ENCODE data around the gene LRRC43. TPM values are rescaled to one million over a fixed set of nuclear protein-coding genes. Genes with fewer than 3 reads are reported as not detected.

LRRC43 gene
- total RNA-seq, 5 donors from 2014 or later (not counting 1 experiment from before 2014, with no cell fraction given), result 0.44 to 0.66 TPM; not detected in 3

DNA sequence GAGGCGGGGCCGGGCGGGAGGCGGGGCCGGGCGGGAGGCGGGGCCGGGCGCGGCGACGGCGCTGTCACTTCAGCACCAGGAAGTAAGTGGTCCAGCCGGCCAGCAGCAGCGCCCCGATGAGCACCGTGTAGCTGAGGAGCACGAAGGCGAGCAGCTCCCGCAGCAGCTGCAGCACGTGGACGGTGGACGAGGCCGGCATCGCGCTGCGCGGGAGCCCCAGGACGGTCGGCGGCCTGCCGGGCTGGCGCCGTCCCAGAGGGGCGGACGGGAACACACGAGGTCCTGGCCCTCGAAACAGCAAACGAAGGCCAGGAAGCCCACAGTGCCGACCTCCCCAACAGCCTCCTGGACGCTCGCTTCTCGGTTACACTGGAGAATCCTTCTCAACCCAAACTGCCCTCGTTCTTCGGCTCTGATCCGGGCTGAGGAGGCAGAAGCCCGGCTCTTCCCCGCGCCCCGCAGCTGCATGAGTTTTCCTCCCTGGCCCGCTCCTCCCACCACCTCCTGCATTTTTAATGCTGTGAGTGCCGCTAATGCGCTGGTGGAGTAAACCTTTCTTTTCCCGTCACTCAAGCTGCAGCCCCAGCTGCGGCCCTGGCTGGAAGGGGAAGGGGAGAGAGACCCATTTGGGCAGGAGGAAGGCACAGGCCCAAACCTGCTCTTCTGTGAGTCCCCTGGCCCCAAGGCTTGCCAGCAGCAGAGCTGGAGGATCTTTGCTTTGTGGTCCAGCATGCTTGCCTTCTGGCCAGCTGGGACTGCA is 43.6 kb downstream of the LRRC43 start:
- no peak overlapping the region for H3K27ac ChIP-seq (ENCODE audit: low read length)
- H3K9me3 ChIP-seq, result no peaks in the 10 kb centered on the region
- ChIA-PET CTCF (interaction anchor here (0.5 to 3.1 kb wide), 9 partner anchors 14 to 549 kb away, joined by 3 to 28 read pairs (median 6); partner anchors contain the start of gene VPS33A (in 1 of the 2)), POLR2A (interaction anchor here (0.5 to 3.2 kb wide), 7 partner anchors 18 to 671 kb away, joined by 3 to 13 read pairs (median 4); partner anchors contain the start of genes RSRC2 (in 1 of the 2) and ZCCHC8 (in 1 of the 2))
- H3K4me1 ChIP-seq (ENCODE audit: control insufficient read depth in 1 of 2, extremely low read depth in 1 of 2, insufficient read depth in 2 of 2, low read length in 2 of 2), result peaks cover 10 to 48% of the 10 kb centered on the region in 2 experiments
- Mint-ChIP-seq H3K4me3 (peak overlapping the region; percentile 68 to 90 (median 75)), H3K36me3 (peaks cover 35% of the 10 kb centered on the region), H3K27me3 (no peaks in the 10 kb centered on the region), H3K4me1 (peaks cover 40 to 51% (median 46%) of the 10 kb centered on the region in 3 donors), H3K27ac (peak overlapping the region in 1 of 2 donors; percentile 75), H3K9me3 (no peaks in the 10 kb centered on the region)
- 13% methylated on average over 50 of the region's 55 CpGs for WGBS (ENCODE audit: insufficient coverage)
- peak overlapping the region; percentile 37 to 52 for H3K4me3 ChIP-seq (ENCODE audit: control insufficient read depth in 1 of 2, extremely low read depth in 1 of 2, low read length in 1 of 2)
- H3K36me3 ChIP-seq (ENCODE audit: control insufficient read depth in 2 of 2, extremely low read depth in 1 of 2, insufficient read depth in 1 of 2, low read length in 1 of 2), result peaks cover 5 to 43% of the 10 kb centered on the region in 2 donors
- ATAC-seq (replicated peaks in 1 of 4) (no peak), DNase-seq (no peak)
- H3K27me3 ChIP-seq (replicated peaks in 1 of 2; ENCODE audit: control insufficient read depth in 2 of 2, extremely low read depth in 1 of 2, insufficient read depth in 2 of 2, low read length in 1 of 2), result no peaks in the 10 kb centered on the region

DNA sequence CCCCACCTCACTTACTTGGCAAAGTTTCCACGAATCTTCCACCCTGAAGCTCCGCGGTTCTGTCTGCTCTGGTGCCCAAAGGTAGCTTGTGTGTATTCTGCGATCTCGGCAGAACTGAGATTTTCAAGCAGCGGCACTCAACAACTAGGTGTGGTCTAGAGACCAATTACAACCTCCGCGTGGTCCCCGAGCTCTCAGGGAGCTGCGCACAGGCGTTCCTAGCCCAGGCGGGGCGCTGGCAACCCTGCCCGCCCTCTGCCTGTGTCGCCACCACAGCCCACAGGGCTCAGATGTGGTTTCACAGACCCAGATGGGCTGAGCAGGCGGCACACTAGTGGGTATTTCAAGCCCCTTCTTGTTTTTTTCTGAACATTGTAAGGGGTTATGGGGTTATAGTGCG is 44.4 kb downstream of the LRRC43 start:
- H3K4me1 ChIP-seq (ENCODE audit: control insufficient read depth in 1 of 2, extremely low read depth in 1 of 2, insufficient read depth in 2 of 2, low read length in 2 of 2), result peaks cover 10 to 48% of the 10 kb centered on the region in 2 experiments
- ChIA-PET POLR2A (interaction anchor here in 1 of 2 donors (0.6 to 1.7 kb wide), 2 partner anchors 40 to 270 kb away, joined by 3 to 4 read pairs; no protein-coding TSS in a partner anchor), CTCF (interaction anchor here (0.5 to 3.1 kb wide), 9 partner anchors 10 to 1404 kb away, joined by 3 to 28 read pairs (median 3); partner anchors contain the start of gene VPS33A (in 1 of the 2))
- H3K9me3 Mint-ChIP-seq, result no peaks in the 10 kb centered on the region
- no peaks in the 10 kb centered on the region for H3K27me3 ChIP-seq (replicated peaks in 1 of 2; ENCODE audit: control insufficient read depth in 2 of 2, extremely low read depth in 1 of 2, insufficient read depth in 2 of 2, low read length in 1 of 2)
- H3K27me3 Mint-ChIP-seq, result no peaks in the 10 kb centered on the region
- H3K36me3 Mint-ChIP-seq, result peaks cover 36% of the 10 kb centered on the region
- H3K27ac Mint-ChIP-seq, result peak overlapping the region; percentile 75 to 83
- H3K27ac ChIP-seq (ENCODE audit: low read length), result peak overlapping the region; percentile 11
- H3K4me3 ChIP-seq (ENCODE audit: control insufficient read depth in 1 of 2, extremely low read depth in 1 of 2, low read length in 1 of 2), result peak overlapping the region in 1 of 2 donors; percentile 37
- H3K36me3 ChIP-seq (ENCODE audit: control insufficient read depth in 2 of 2, extremely low read depth in 1 of 2, insufficient read depth in 1 of 2, low read length in 1 of 2), result peaks cover 0 to 43% of the 10 kb centered on the region in 2 donors
- H3K9me3 ChIP-seq, result no peaks in the 10 kb centered on the region
- ATAC-seq (replicated peaks in 1 of 4), result peak in 2 of 4 experiments; percentile 4 to 9
- H3K4me3 Mint-ChIP-seq, result peak overlapping the region; percentile 68 to 90 (median 75)
- H3K4me1 Mint-ChIP-seq, result peaks cover 40 to 45% (median 43%) of the 10 kb centered on the region in 3 donors
- 24% methylated on average over 16 of the region's 17 CpGs for WGBS (ENCODE audit: insufficient coverage)
- peak in 34 of 35 experiments; percentile 34 to 86 (median 61) for DNase-seq

DNA sequence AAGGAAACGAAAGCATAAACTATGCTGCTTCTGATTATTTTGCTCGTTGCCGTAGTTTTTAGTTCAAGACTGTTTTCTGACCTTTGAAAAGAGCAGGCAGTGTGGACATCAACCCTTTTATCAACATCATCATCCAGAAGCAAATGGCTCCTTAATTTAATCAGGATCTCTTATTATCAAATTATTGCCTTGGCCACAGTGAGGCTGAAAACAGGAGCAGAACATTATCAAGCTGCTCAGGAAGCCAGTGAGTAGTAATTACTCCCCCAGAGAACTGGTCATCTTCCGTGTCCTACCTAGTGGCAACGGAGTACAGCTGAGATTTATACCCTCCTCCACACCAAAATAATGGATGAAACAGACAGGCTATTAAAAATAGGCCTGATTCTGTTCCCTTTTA is 45.2 kb downstream of the LRRC43 start:
- peaks cover 0 to 43% of the 10 kb centered on the region in 2 donors for H3K36me3 ChIP-seq (ENCODE audit: control insufficient read depth in 2 of 2, extremely low read depth in 1 of 2, insufficient read depth in 1 of 2, low read length in 1 of 2)
- H3K27me3 ChIP-seq (replicated peaks in 1 of 2; ENCODE audit: control insufficient read depth in 2 of 2, extremely low read depth in 1 of 2, insufficient read depth in 2 of 2, low read length in 1 of 2), result no peaks in the 10 kb centered on the region
- no peaks in the 10 kb centered on the region for H3K9me3 Mint-ChIP-seq
- no peaks in the 10 kb centered on the region for H3K9me3 ChIP-seq
- H3K27ac Mint-ChIP-seq, result peak overlapping the region; percentile 13 to 41
- H3K4me3 ChIP-seq (ENCODE audit: control insufficient read depth in 1 of 2, extremely low read depth in 1 of 2, low read length in 1 of 2), result peak overlapping the region in 1 of 2 donors; percentile 37
- ATAC-seq (replicated peaks in 1 of 4) (no peak), DNase-seq (no peak)
- peak overlapping the region; percentile 68 to 90 (median 75) for H3K4me3 Mint-ChIP-seq
- H3K27me3 Mint-ChIP-seq, result no peaks in the 10 kb centered on the region
- peaks cover 34 to 40% (median 39%) of the 10 kb centered on the region in 3 donors for H3K4me1 Mint-ChIP-seq
- H3K27ac ChIP-seq (ENCODE audit: low read length), result peak overlapping the region; percentile 30
- ChIA-PET POLR2A (no interaction called here), CTCF (interaction anchor here in 1 of 2 donors (0.9 to 2.0 kb wide), 2 partner anchors 16 to 128 kb away, joined by 4 to 19 read pairs; no protein-coding TSS in a partner anchor)
- peaks cover 36% of the 10 kb centered on the region for H3K36me3 Mint-ChIP-seq
- 43% methylated on average over 4 of the region's 5 CpGs for WGBS (ENCODE audit: insufficient coverage)
- peaks cover 10 to 43% of the 10 kb centered on the region in 2 experiments for H3K4me1 ChIP-seq (ENCODE audit: control insufficient read depth in 1 of 2, extremely low read depth in 1 of 2, insufficient read depth in 2 of 2, low read length in 2 of 2)

DNA sequence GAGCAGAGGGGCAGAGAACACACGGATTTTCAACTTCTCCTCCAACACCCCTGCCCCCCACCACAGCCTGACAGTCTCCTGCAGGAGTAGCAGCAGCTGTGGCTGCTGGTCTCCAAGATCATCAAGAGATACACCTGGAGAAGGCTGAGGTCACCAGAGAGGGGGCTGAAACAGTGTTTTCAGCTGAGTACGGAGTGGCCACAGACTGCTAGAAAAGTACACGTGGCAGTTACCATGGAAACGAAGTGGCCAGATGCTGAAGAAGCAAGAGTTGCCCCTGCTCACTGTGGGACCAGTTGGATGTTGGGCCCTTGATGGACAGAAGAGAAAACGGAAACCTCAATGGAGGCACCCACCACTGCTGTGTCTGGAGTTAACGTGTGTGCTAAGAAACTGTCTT is 47.9 kb downstream of the LRRC43 start:
- Mint-ChIP-seq H3K27me3 (no peaks in the 10 kb centered on the region), H3K27ac (no peak overlapping the region), H3K4me3 (no peak overlapping the region), H3K4me1 (peaks cover 22 to 24% (median 23%) of the 10 kb centered on the region in 3 donors), H3K9me3 (no peaks in the 10 kb centered on the region), H3K36me3 (peaks cover 48% of the 10 kb centered on the region)
- DNase-seq (no peak), ATAC-seq (replicated peaks in 1 of 4) (no peak)
- H3K4me1 ChIP-seq (ENCODE audit: control insufficient read depth in 1 of 2, extremely low read depth in 1 of 2, insufficient read depth in 2 of 2, low read length in 2 of 2), result peaks cover 4 to 22% of the 10 kb centered on the region in 2 experiments
- 53% methylated on average over 3 of the region's 6 CpGs for whole genome bisulfite sequencing (ENCODE audit: insufficient coverage)
- H3K27ac ChIP-seq (ENCODE audit: low read length), result no peak overlapping the region
- peaks cover 0 to 56% of the 10 kb centered on the region in 2 donors for H3K36me3 ChIP-seq (ENCODE audit: control insufficient read depth in 2 of 2, extremely low read depth in 1 of 2, insufficient read depth in 1 of 2, low read length in 1 of 2)
- H3K4me3 ChIP-seq (ENCODE audit: control insufficient read depth in 1 of 2, extremely low read depth in 1 of 2, low read length in 1 of 2), result no peak overlapping the region
- no peaks in the 10 kb centered on the region for H3K27me3 ChIP-seq (replicated peaks in 1 of 2; ENCODE audit: control insufficient read depth in 2 of 2, extremely low read depth in 1 of 2, insufficient read depth in 2 of 2, low read length in 1 of 2)
- CTCF ChIA-PET, result no interaction called here
- POLR2A ChIA-PET, result interaction anchor here in 1 of 2 donors (0.6 kb wide), 1 partner anchor 19 kb away, joined by 5 read pairs; no protein-coding TSS in a partner anchor
- H3K9me3 ChIP-seq, result no peaks in the 10 kb centered on the region

DNA sequence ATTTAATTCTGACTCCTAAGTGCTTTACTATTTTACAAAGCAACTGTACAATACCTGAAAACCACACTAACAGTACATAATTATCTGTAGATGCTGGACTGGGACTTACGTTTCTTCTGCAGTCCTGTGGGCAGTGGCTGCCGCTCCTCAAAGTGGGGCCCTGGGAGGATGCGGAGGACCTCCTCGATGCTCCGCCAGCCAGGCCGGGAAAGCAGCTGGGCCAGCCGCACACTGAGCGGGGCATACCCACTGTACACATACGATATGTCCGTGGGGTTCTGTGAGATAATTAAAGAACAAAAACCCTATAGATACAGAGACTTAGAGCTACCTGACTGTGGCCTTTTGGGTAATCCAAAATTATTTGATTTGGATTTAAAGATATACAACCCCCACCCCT is 49.8 kb downstream of the LRRC43 start:
- no peak for ATAC-seq (replicated peaks in 1 of 4)
- Histone ChIP-seq H3K27ac (ENCODE audit: low read length) (no peak overlapping the region), H3K9me3 (no peaks in the 10 kb centered on the region), H3K4me3 (ENCODE audit: control insufficient read depth in 1 of 2, extremely low read depth in 1 of 2, low read length in 1 of 2) (no peak overlapping the region), H3K27me3 (replicated peaks in 1 of 2; ENCODE audit: control insufficient read depth in 2 of 2, extremely low read depth in 1 of 2, insufficient read depth in 2 of 2, low read length in 1 of 2) (no peaks in the 10 kb centered on the region), H3K4me1 (ENCODE audit: control insufficient read depth in 1 of 2, extremely low read depth in 1 of 2, insufficient read depth in 2 of 2, low read length in 2 of 2) (peaks cover 0 to 9% of the 10 kb centered on the region in 2 experiments), H3K36me3 (ENCODE audit: control insufficient read depth in 2 of 2, extremely low read depth in 1 of 2, insufficient read depth in 1 of 2, low read length in 1 of 2) (peaks cover 0 to 71% of the 10 kb centered on the region in 2 donors)
- no peak for DNase-seq
- Mint-ChIP-seq H3K36me3 (peaks cover 56% of the 10 kb centered on the region), H3K27me3 (no peaks in the 10 kb centered on the region), H3K4me1 (peaks cover 10 to 12% (median 10%) of the 10 kb centered on the region in 3 donors), H3K27ac (no peak overlapping the region), H3K4me3 (no peak overlapping the region), H3K9me3 (no peaks in the 10 kb centered on the region)
- CTCF ChIA-PET, result interaction anchor here (0.6 to 1.2 kb wide), 3 partner anchors 12 to 1288 kb away, joined by 5 to 7 read pairs (median 6); no protein-coding TSS in a partner anchor
- 100% methylated on average over 2 of the region's 10 CpGs for WGBS (ENCODE audit: insufficient coverage)
- POLR2A ChIA-PET, result interaction anchor here in 1 of 2 donors (1.0 kb wide), 1 partner anchor 294 kb away, joined by 3 read pairs; the partner anchor contains the start of genes KNTC1 and RSRC2

DNA sequence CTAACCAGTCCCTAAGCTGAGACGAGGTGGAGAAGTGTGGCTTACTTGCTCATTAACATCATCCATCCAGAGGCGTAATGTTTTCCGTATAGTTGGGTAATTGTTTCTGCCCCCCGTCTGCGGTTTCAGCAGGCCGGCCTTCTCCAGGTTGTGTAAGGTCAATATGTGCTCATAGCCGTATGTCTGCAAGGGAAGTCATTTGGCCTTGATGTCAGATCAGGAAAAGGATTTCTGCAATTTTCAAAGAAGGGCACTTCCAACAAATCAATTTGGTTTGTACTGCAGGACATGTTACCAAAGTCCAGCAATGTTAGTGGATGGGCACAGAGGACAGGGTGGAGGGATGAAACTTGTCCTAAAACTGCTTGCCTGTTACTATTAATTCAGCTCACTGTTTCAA is 52.8 kb downstream of the LRRC43 start:
- ATAC-seq (replicated peaks in 1 of 4) (no peak), DNase-seq (no peak)
- H3K4me1 Mint-ChIP-seq, result peaks cover 4 to 6% (median 5%) of the 10 kb centered on the region in 3 donors
- Histone ChIP-seq H3K4me3 (ENCODE audit: control insufficient read depth in 1 of 2, extremely low read depth in 1 of 2, low read length in 1 of 2) (no peak overlapping the region), H3K27ac (ENCODE audit: low read length) (no peak overlapping the region), H3K27me3 (replicated peaks in 1 of 2; ENCODE audit: control insufficient read depth in 2 of 2, extremely low read depth in 1 of 2, insufficient read depth in 2 of 2, low read length in 1 of 2) (no peaks in the 10 kb centered on the region), H3K9me3 (no peaks in the 10 kb centered on the region), H3K4me1 (ENCODE audit: control insufficient read depth in 1 of 2, extremely low read depth in 1 of 2, insufficient read depth in 2 of 2, low read length in 2 of 2) (no peaks in the 10 kb centered on the region), H3K36me3 (ENCODE audit: control insufficient read depth in 2 of 2, extremely low read depth in 1 of 2, insufficient read depth in 1 of 2, low read length in 1 of 2) (peaks cover 4 to 83% of the 10 kb centered on the region in 2 donors)
- peaks cover 66% of the 10 kb centered on the region for H3K36me3 Mint-ChIP-seq
- H3K27ac Mint-ChIP-seq, result no peak overlapping the region
- no peak overlapping the region for H3K4me3 Mint-ChIP-seq
- POLR2A ChIA-PET, result no interaction called here
- 80% methylated on average over 1 of the region's 7 CpGs for WGBS (ENCODE audit: insufficient coverage)
- H3K27me3 Mint-ChIP-seq, result no peaks in the 10 kb centered on the region
- no peaks in the 10 kb centered on the region for H3K9me3 Mint-ChIP-seq
- CTCF ChIA-PET, result interaction anchor here (0.5 to 1.5 kb wide), 3 partner anchors 9 to 308 kb away, joined by 3 to 5 read pairs (median 4); no protein-coding TSS in a partner anchor
